Cardiac muscle cell (in vitro differentiated cells and primary cell): ENCODE results near the gene PLA2G4B. TPM values are rescaled to one million over a fixed set of nuclear protein-coding genes. Genes with fewer than 3 reads are reported as not detected.

Source experiments
- DNase-seq, 2 donors: peaks; one replicate each; pipeline versions ENCODE4 v3.0.0 to v3.0.0-alpha.2; 2010 to 2017; ENCODE audit warnings: low read depth in 1 of 2, low spot score in 1 of 2
- H3K27ac ChIP-seq: fragments of 200-600 bp; sonication (generic); 2 replicates; pipeline ENCODE4 v1.5.1; 2016
- H3K27me3 ChIP-seq: fragments of 200-600 bp; sonication (generic); 2 replicates; pipeline ENCODE4 v1.6.0; 2016; ENCODE audit warnings: control low read depth
- H3K36me3 ChIP-seq: fragments of 200-600 bp; sonication (generic); 2 replicates; pipeline ENCODE4 v1.5.1; 2016; ENCODE audit warnings: control low read depth
- H3K4me1 ChIP-seq: fragments of 200-600 bp; sonication (generic); 2 replicates; pipeline ENCODE4 v1.8.1; 2017; ENCODE audit warnings: low read depth, mild to moderate bottlenecking, mixed run types
- H3K4me3 ChIP-seq: fragments of 200-600 bp; sonication (generic); 2 replicates; pipeline ENCODE4 v1.5.1; 2016; ENCODE audit warnings: mild to moderate bottlenecking
- H3K9me3 ChIP-seq: fragments of 200-600 bp; sonication (generic); 2 replicates; pipeline ENCODE4 v1.5.1; 2017; ENCODE audit warnings: low read depth, mild to moderate bottlenecking, control low read depth
- CTCF ChIP-seq: IDR thresholded peaks from 2 replicates; pipeline ENCODE4 v1.5.1; 2012; ENCODE audit warnings: low read depth, mild to moderate bottlenecking, low read length
- polyA plus RNA-seq: library from polyadenylated mRNA; unstranded; fragments of >200 nt; fragmentation: Nextera tagmentation; extraction: Ambion mirVana; gene quantifications from 2 replicates; pipeline ENCODE4 v1.2.1, GENCODE V29; 2016
- total RNA-seq: library from RNA; depleted of rRNA; stranded (reverse); fragments of >200 nt; gene quantifications from 2 replicates; pipeline ENCODE4 v1.2.3, GENCODE V29; 2016

The PLA2G4B gene
- total and polyA plus RNA-seq, 2 experiments from 2014 or later: 20.1 to 29.1 TPM

- H3K9me3 ChIP-seq: no peaks in the 10 kb centered on the region
- H3K4me1 ChIP-seq: no peaks in the 10 kb centered on the region
- TF ChIP-seq CTCF: no peak
- DNase-seq: no peak
- H3K36me3 ChIP-seq: no peaks in the 10 kb centered on the region
- H3K27me3 ChIP-seq: no peaks in the 10 kb centered on the region
- no peak overlapping the region for H3K4me3 ChIP-seq
- no peak overlapping the region for H3K27ac ChIP-seq
Measured at GRCh38 chr15:41891946-41892345, 53.3 kb downstream of the PLA2G4B start.

DNA sequence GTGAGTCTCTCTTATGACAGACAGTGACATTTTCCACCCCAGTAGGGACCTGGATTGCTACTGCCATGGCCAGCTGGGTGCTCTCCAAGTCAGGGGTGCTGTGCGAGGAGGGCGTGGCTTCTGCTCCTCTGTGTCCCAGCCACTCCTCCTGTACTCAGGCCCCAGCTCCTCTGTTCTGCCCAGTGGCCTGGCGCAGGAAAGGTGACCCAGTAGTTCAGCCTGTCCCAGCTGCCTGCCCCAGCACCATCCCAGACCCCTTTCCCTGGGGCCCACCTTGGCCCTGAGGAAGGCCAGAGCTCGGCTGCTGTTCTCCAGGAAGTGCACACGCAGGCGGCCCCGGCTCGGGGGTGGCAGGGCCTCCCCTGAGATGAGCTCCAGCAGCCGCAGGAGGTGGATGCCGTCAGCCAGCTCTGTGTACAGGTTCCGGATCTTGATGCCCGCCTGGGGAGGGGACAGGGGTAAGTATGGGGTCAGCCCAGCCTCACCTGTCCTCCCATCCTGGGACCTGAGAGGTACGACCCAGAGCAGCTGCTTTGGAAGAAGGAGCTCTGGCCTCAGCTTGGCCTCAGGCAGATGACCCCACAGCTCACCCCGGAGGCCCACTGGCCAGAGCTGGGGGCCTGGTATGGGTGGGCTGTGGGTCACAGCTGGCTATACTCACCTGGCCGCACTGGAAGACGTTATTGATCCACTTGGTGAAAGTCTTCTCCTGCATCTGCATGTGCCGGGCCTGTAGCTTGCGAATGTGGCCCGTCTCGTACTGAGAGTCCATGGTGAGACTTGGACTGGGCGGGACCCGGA is 54.2 kb downstream of the PLA2G4B start:
- no peak for DNase-seq
- H3K27me3 ChIP-seq: no peaks in the 10 kb centered on the region
- no peak for TF ChIP-seq CTCF
- no peaks in the 10 kb centered on the region for H3K9me3 ChIP-seq
- no peak overlapping the region for H3K4me3 ChIP-seq
- H3K4me1 ChIP-seq: no peaks in the 10 kb centered on the region
- H3K27ac ChIP-seq: no peak overlapping the region
- no peaks in the 10 kb centered on the region for H3K36me3 ChIP-seq

DNA sequence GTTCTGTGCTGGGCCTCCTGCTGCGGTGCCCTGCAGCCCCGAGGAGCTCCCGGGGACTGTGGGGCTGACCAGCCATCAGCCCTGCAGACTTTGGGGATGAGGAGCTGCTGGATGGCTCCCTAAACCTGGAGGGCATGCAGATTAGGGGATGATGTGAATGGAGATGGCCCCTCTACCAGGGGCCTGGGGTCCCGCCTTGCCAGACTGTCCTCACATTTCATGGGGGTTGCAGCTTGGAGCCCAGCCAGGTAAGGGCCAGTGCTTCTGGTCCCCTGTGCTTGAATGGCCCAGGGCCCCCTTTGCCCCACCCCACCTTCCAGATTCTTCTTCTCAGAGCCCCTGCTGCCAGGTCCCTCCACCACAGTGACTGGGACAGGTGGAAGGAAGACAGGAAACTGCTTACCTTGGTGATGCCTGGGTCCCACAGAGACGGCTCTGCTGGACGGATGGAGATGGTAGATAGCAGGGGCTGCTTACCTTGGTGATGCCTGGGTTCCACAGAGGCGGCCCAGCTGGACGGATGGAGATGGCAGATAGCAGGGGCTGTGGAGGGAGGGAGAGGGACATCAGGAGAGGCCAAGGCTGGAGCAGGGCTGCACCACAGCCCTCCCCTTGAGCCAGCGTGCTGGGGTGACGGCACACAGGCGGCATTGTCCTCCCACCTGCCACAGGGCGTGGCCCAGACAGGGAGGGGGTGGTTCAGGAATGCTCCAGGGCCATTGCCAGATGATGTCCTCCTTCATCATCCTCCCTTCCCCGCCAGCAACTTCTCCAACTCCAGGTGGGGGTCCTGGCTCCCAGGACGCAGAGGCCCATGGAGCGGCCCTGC is 55.0 kb downstream of the PLA2G4B start, which contains the start of gene SPTBN5:
Gene SPTBN5 (minus strand): TSS at position 632 of the 829 bp plus-strand sequence. CDS start 556 bp downstream, at position 76.
- no peak within 1 kb of the TSS for H3K27ac ChIP-seq
- DNase-seq: no peak
- H3K4me3 ChIP-seq: no peak within 1 kb of the TSS
- no peaks in the 10 kb centered on the region for H3K27me3 ChIP-seq
- TF ChIP-seq CTCF: no peak
- no peaks in the 10 kb centered on the region for H3K4me1 ChIP-seq
- H3K9me3 ChIP-seq: no peaks in the 10 kb centered on the region
- H3K36me3 ChIP-seq: no peaks in the 10 kb centered on the region

DNA sequence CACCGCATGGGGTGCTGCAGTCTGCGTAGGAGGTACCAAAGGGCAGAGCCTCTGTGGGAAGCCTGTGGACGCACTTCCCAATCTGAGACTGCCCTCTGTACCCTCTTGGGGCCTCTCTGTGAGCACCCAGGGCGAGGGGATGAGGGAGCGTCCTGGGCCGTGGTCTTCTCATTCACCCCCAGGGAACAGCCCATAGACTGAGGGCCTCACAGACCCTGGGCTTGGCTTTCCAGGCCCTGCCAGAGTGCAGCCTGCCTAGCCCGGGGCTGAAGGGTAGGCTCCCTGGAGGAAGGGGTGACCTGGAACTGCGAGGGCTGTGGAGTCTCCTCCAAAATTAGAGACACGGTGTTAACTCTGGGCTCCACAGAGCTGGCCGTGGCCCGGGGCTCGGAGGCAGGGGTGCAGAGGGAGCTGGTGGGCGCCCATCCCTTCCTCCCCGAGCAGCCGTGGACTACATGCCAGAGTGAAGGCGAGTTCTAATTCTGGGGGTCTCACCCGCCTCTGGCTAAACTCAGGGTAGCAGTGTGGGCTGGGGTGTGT is 55.7 kb downstream of the PLA2G4B start:
- H3K4me1 ChIP-seq: no peaks in the 10 kb centered on the region

More for the DNA sequence above, 55.7 kb downstream of the PLA2G4B start:
- H3K27me3 ChIP-seq: no peaks in the 10 kb centered on the region
- H3K27ac ChIP-seq: no peak overlapping the region
- TF ChIP-seq CTCF: no peak
- DNase-seq: no peak
- no peaks in the 10 kb centered on the region for H3K9me3 ChIP-seq
- H3K36me3 ChIP-seq: peaks cover 2% of the 10 kb centered on the region
- H3K4me3 ChIP-seq: no peak overlapping the region
